GM18867 (cell line): ENCODE measurements around the gene DCAF8L1.
"Not testable (repeated sequence)": the region's sequence is repeated elsewhere in the genome, so short reads cannot be mapped to it uniquely, and the experiment has no call there.

Experiments
- ATAC-seq: cut with Tn5 transposase; IDR thresholded peaks from one replicate; pipeline ENCODE4 v1.9.1; 2021; ENCODE audit warnings: mild to moderate bottlenecking, moderate library complexity; ENCODE audit not compliant: unreplicated experiment

DCAF8L1 gene

GRCh38 chrX:27981349-27981748 is at the start of gene DCAF8L1:
Gene DCAF8L1 (minus strand): TSS chrX:27981449. CDS start chrX:27981334, 115 bp downstream.
- ATAC-seq, result no peak

GRCh38 chrX:28022371-28022770 is 41.1 kb upstream of the DCAF8L1 start:
- ATAC-seq, result no peak

DNA sequence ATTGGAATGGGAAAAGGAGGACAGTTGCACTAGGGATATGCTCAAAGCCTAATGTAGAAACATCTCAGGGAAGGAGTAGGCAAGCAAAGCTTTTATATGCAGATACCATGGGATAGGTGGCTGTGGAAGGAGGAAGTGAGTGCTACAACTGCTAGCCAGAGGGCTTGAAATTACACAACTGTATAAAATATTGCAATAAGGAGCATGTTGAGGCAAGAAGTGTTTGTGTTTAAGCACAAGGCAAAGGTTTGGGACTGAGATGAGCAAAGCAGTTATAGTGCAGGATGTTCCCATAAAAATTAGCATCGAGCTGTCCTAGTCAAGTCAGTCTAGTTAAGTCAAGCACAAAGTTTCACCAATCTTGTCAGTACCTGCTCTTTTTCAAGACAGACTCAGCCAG is 35.6 kb upstream of the DCAF8L1 start:
- ATAC-seq, result no peak

- no peak for ATAC-seq
Observed at GRCh38 chrX:28015993-28016392, 34.7 kb upstream of the DCAF8L1 start.

GRCh38 chrX:28010875-28011274 is 29.6 kb upstream of the DCAF8L1 start:
- no peak for ATAC-seq

DNA sequence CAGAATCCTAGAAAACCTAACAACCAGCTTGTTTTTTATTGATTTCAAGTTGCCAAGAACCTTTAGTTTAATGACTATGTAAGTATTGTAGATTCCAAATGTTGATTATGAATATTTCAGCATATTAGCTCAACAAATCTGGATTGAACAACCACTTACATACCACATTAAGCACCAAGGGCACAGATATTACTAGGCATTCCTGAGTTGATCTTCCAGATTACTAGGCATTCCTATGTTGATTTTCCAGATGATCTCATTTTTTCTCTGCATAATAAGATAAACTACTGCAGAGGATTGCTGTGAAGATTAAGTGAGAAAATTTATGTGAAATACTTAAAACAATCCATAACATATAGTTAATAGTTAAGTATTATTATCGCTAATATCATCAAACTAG is 17.4 kb upstream of the DCAF8L1 start:
- no peak for ATAC-seq

- no peak for ATAC-seq
Observed at GRCh38 chrX:27997622-27998021, 16.4 kb upstream of the DCAF8L1 start.

- ATAC-seq, result no peak
Observed at GRCh38 chrX:27996132-27996531, 14.9 kb upstream of the DCAF8L1 start.

DNA sequence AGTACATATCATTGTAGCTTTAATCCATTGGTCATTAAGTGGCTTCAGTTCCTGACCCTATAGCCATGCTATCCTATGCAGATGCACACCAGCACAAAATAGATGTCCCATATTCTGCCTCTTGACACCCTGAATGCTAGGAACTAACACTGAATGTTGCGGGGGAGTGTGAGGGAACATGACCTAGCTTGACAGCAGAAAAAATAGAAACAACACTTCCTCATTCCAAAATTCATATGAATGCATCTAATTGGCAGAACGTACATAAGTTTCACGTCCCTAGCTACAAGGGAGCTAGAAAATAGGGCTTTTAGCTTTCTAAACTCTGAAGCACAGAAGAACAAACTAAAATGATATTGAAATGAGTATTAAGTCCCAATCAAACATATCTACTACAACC is 14.4 kb upstream of the DCAF8L1 start:
- no peak for ATAC-seq

DNA sequence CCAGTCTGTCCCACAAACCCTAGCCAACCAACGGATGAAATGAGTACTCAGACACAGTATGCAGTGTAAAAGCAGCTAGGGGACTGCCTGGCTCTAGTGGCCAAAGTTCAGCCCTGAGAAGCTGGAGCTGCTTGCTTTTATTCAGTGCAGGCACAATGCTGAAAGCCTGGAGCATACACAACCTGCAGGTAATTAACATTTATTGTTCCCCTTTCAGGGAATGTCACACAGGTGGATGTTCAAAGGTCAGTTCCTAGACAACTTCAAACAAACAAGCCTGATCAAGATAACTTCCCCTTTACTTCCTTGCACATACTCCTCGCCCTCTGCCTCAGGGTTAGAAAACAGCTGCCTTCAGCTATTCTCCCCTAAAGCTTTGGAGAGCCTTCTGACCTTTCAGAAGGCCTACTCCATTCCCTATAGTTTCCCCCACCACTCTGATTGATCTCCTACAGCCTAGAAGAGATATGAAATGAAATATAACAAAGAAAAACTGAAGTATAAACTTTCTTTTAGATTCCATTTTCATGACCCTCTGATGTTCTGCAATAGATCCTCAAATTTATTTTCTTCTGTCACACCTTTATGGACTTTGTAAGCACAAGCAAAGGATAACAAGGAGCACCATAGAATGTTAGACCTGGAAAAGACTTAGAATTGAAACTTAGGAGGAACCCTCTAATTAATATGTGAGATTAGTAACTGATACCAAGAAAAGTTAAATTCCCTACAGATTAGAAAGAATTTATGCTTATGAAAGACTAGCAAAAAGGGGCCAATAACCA is 6.8 kb upstream of the DCAF8L1 start:
- ATAC-seq, result no peak

GRCh38 chrX:27976934-27977333 is 4.3 kb downstream of the DCAF8L1 start:
- not testable (repeated sequence) for ATAC-seq

- ATAC-seq, result no peak
Observed at GRCh38 chrX:27976284-27976683, 5.0 kb downstream of the DCAF8L1 start.

DNA sequence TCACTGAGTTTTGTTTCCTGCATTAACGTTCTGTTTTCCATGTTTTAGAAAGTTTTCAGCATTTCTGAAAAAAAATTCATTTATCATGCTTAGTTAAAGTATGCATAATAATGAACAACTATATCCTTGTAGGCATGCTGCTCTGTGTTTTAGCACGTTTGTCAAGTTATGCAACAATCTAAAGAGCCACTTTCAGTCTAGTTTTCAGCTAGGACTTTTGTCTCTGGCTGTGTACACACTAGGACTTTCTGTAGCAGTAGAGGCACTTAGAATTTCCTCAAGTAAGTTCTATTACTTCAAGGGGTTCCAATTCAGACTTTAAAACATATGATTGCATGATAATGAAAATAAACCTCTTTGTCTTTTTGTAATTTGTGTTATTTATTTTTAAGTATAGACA is 12.4 kb downstream of the DCAF8L1 start:
- no peak for ATAC-seq

GRCh38 chrX:27968352-27968751 is 12.9 kb downstream of the DCAF8L1 start:
- ATAC-seq, result no peak

DNA sequence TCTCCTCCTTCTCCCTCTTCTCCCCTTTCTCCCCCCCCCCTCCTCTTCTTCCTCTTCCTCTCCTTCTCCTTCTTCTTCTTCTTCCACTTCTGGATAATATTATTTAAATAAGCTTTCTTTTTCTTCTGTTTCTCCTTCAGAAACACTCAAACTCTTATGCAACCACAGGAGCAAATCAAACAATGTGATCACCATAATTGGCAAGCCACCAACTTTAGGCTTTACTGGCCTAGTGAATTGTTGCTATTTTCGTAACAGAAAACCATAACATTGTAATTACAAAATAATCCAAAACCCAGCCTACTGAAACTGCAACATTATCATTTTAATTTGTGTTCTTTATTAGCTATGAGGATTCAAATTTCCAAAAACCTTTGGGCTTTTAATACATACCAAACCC is 14.3 kb downstream of the DCAF8L1 start:
- no peak for ATAC-seq

GRCh38 chrX:27966492-27966891 is 14.8 kb downstream of the DCAF8L1 start:
- ATAC-seq, result no peak

- ATAC-seq, result not testable (repeated sequence)
Observed at GRCh38 chrX:27965348-27965747, 15.9 kb downstream of the DCAF8L1 start.

DNA sequence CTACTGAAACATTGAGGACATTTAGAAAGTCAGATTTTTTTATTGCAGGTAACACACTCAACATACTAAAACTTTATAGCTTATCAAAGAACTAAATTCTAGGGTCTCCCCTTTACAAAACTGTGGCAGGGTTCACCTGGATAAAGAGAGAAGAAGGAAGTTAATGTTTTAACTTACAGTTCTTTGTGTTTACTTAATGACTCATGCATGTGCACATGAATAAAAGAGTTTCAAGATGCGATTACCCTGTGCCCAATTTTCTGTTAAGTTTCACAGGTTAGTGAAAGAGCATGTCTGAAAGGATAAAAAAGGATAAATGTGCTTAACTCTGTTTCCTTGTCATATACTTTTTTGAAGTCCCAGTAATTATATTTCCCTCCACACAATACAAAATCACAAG is 16.8 kb downstream of the DCAF8L1 start:
- ATAC-seq, result no peak

DNA sequence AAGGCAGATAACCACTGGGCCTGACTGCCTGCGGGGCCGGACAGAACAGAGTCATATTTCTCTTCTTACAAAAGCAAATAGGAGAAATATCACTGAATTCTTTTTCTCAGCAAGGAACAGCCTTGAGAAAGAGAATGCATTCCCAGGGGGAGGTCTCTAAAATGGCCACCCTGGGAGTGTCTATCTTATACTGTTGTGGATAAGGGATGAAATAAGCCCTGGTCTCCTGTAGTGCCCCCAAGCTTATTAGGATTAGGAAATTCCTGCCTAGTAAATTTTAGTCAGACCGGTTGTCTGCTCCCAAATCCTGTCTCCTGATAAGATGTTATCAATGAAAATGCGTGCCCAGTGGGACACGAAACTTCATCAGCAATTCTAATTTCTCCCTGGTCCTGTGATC is 20.8 kb downstream of the DCAF8L1 start:
- not testable (repeated sequence) for ATAC-seq

GRCh38 chrX:27953171-27953570 is 28.1 kb downstream of the DCAF8L1 start:
- no peak for ATAC-seq

DNA sequence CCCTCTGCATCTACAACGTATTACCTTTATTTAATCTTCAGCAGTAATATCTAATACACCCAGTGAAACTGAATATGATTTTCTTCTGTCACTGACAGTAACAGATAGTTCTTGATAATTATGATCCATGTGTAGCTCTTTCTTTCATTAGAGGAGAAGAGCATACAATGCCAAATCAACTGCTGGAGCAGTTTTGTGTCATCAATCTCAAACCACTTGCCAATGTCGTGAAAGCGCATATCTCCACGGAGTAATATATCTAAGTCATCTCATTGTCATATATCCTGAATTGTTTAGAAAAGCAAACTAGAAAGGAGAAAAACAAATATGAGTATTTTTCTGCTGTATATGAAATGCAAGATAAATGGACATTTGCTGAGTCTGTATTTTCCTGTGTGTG is 47.9 kb downstream of the DCAF8L1 start:
- no peak for ATAC-seq
